AG20443 (cell line): ENCODE measurements around the gene HIF3A.
"Not testable (repeated sequence)": the region's sequence is repeated elsewhere in the genome, so short reads cannot be mapped to it uniquely, and the experiment has no call there.

Source experiments
- DNase-seq: peaks from one replicate; pipeline ENCODE4 v3.0.0; 2012; ENCODE audit warnings: low spot score, mixed read lengths

The HIF3A gene

DNA sequence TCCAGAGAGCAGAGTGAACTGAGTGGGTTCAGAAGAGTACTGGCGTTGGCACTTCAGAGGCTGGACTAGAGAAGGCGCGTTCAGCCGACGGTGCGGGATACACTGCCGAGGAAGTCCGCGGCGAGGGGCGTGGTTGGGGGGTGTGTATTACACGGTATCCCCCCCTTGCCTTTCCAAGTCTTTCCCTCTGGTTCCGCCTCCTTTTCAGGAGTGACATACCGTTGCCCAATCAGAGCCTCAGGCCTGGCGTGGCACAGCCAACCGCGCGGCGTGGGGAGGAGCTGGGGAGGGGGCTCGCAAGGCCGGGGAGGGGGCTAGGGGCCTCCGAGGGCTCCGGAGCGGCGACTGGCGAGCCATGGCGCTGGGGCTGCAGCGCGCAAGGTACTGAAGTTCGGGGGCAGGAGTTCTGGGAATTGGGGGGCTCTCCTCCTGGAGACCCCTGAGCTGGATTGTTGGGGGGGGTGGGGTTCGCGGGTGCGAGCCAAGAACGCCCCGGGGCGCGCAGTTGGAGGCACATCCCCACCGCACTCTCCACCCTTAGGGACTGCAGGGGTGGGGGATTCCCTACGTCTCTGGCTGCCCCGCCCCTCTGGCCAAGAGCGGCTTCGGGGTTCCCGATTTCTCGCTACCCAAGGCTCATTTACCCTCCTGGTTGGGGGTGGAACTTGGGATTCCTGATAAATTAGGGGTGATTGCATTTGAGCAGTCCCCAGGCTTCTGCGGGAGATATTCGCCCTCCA lies at the start of gene HIF3A:
HIF3A (plus strand) TSS at position 321 of the 740 bp plus-strand sequence; CDS start at position 356, 35 bp downstream.
- peak; percentile 18 for DNase-seq

- DNase-seq = no peak
These were observed 46.6 kb upstream of the HIF3A start for GRCh38 chr19:46250076-46250735.

DNA sequence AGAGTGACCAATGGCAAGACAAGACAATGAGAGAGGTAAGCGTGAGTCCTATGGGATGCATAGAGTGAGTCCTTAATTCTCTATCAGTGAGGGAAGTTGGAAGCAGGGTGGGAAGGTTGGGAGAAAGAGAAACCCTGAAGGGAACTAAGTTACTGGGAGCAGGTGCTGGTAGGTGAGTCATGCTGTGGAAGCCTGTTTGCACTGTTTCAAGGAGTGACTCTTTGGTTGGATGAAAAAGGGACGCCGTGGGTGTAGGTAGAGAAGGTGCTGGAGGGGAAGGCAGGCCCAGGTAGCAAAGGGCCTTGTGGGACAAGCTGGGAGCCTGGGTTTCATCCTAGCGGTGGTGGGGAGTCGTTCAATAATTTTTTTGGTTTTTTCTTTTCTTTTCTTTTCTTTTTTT lies 45.4 kb upstream of the HIF3A start:
- DNase-seq = no peak

DNA sequence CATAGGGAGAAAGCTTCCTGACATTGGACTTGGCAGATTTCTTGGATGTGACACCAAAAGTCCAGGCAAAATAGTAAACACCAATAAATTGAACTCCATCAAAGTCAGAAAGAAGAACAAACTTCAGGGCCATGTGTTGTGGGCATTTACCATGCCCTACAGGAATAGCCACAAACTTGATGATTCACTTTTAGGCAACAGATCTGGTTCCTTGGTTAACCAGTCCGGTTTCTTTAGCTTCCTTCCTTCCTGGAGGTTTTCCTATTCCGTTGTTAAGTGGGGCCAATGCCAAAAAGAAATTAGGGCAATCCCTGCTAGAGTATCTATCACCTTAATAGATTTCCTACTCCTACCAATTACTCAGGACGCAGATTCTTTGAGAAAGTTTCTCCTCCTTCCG lies 42.1 kb upstream of the HIF3A start:
- no peak for DNase-seq

- DNase-seq = no peak
These were observed 40.0 kb upstream of the HIF3A start for GRCh38 chr19:46256855-46257254.

- not testable (repeated sequence) for DNase-seq
These were observed 35.3 kb upstream of the HIF3A start for GRCh38 chr19:46261501-46261900.

DNA sequence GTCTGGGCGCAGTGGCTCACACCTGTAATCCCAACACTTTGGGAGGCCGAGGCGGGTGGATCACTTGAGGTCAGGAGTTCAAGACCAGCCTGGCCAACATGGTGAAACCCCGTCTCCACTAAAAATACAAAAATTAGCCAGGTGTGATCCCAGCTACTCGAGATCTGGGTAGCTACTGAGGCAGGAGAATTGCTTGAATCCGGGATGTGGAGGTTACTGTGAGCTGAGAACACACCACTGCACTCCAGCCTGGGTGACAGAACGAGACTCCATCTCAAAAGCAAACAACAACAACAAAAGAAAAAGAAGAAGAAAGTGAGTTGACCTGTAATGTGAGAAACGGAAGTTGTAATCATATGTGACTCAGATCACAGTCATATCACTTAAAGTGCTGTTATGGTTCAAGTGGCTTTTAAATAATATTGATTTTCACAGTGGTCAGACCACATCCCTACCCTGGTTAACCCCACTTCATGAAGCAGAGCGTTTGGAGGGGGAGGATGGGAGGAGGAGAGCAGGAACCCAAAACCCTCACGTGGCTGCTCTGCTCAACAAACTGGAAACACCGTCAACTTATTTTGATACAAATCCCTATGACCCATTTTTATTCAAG lies 34.1 kb upstream of the HIF3A start:
- peak; percentile 19 for DNase-seq

DNA sequence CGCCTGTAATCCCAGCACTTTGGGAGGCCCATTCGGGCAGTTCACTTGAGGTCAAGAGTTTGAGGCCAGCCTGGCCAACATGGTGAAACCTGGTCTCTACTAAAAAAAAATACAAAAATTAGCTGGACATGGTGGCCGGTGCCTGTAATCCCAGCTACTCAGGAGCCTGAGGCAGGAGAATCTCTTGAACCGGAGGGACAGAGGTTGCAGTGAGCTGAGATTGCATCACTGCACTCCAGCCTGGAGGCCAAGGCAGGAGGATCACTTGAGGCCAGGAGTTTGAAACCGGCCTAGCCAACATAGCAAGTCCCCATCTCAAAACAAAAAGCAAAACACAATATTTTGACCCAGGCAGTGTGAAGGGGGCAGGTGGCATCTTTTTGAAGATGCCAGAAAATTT lies 32.0 kb upstream of the HIF3A start:
- not testable (repeated sequence) for DNase-seq

DNA sequence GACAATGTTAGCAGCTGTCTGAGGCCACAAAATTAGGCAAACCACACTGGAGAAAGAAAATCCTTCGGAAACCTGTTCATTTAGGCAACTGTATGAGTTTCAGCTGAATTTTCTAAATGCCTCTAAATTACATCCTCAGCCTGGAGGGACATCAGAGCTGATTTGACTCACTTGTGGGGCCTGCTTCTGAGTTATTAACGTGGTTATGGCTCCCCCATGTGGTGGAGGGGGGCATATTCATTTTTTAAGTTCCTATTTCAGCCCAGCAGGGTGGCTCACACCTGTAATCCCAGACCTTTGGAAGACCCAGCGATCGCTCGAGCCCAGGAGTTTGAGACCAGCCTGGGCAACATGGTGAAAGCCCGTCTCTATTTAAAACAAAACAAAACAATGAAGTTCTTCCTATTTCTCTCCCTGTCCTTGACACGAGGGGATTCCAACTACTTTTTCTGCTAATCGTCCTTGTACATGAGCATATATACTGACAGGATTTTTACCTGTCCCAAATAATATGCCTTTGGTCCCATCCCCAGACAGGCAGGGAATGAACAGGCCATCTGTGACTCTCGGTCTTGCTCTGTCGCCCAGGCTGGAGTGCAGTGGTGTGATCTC lies 31.5 kb upstream of the HIF3A start:
- DNase-seq = peak; percentile 87

GRCh38 chr19:46269101-46269500 lies 27.7 kb upstream of the HIF3A start:
- no peak for DNase-seq

GRCh38 chr19:46270521-46271256 lies 26.2 kb upstream of the HIF3A start:
- no peak for DNase-seq

GRCh38 chr19:46271481-46272197 lies 25.2 kb upstream of the HIF3A start:
- DNase-seq = peak; percentile 72

GRCh38 chr19:46273931-46274330 lies 22.9 kb upstream of the HIF3A start:
- DNase-seq = not testable (repeated sequence)

DNA sequence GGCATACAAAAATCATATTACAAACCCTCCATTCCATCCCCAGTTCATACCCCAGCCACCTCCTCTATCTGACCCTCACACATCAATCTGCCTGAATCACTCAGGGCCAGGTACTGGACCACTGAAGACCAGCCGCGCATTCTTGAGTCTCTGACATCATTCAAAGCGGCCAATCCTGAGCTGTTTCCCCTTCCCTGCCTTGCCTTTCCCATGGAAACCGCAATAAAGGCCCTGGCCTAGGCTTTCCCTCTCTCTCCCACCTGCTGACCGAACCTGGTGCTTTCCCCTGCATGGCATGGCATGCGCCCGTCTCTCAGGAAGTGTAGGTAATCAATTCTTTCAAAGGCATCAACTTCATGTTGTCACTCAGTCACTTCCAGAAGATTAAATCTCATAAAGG lies 17.7 kb upstream of the HIF3A start:
- no peak for DNase-seq

- no peak for DNase-seq
These were observed 13.1 kb upstream of the HIF3A start for GRCh38 chr19:46283771-46284170.

- DNase-seq = no peak
These were observed 12.2 kb upstream of the HIF3A start for GRCh38 chr19:46284635-46285034.

GRCh38 chr19:46287585-46287984 lies 9.3 kb upstream of the HIF3A start:
- DNase-seq = no peak

GRCh38 chr19:46288896-46289588 lies 7.8 kb upstream of the HIF3A start:
- peak; percentile 45 for DNase-seq

DNA sequence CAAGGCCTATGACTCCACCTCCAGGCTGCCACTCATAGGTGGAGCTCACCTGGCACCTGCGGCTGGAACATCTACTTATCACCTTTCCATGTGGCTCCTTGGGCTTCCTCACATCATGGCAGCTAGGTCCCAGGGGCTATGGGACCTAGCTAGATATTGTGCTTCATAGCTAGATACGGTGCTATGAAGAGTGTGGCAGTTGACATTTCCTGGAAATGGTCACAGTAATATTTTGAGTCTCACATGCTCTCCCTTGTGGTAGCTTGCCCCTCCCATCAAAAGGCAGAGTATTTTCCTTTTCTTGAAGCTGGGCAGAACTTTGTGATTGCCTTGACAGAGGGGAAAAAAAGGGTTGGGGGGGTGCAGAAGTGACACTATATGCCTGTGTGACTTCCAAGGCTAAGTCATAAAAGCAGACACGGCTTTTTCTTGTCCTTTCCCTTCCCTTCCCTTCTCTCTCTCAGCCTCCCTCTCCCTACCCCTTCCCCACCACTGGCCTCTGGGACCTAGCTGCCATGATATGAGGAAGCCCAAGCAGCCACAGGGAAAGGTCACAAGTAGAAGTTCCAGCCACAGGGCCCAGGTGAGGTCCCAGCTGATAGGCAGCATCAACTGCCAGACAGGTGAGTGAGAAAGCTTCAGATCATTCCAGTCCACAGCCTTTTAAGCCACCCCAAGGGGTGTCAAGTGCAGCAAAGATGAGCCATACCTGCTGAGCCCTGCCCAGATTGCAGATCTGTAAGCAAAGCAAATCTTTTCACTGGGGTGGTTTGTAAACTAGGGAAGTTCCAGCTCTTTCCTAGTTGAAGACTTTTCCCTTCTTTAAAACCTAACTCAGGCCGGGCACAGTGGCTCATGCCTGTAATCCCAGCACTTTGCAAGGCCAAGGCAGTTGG lies 6.9 kb upstream of the HIF3A start:
- no peak for DNase-seq

DNA sequence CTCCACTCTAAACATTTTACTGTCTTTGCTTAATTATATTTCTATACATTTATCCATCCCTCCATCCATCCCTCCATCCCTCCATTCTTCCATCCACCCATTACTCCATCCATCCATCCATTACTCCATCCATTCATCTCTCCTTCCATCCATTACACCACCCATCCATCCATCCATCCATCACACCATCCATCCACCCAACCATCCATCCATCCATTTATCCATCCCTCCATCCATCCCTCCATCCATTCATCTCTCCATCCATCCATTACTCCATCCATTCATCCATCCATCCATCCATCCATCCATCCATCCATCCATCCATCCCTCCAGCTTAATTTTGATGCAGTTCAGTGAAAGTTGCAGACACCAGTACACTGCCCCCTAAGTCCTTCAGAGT lies 5.0 kb upstream of the HIF3A start:
- no peak for DNase-seq
